SK-N-SH (cell line): ENCODE data around the gene GTF2B. TPM values are rescaled to one million over a fixed set of nuclear protein-coding genes. Genes with fewer than 3 reads are reported as not detected.
A peak's percentile ranks its signal among the peaks of the same experiment; 100 is the strongest.
"Not testable (repeated sequence)": the region's sequence is repeated elsewhere in the genome, so short reads cannot be mapped to it uniquely, and the experiment has no call there.

Source experiments
- CTCF ChIA-PET: fragments of 300-600, 350-600 bp; formaldehyde crosslinking; extraction: SDS; loops from one replicate; lab custom pipeline; 2021; lab: Yijun Ruan, JAX
- POLR2A ChIA-PET: fragments of 350-600 bp; sonication (Branson Sonifier 250); formaldehyde crosslinking; extraction: SDS; loops from one replicate; lab custom pipeline; 2020; ENCODE audit warnings: antibody characterized with exemption, inconsistent platforms; lab: Yijun Ruan, JAX
- DNase-seq: peaks from one replicate; pipeline ENCODE4 v3.0.0; 2012
- H2AFZ ChIP-seq: fragments of 200-600 bp; sonication (generic); 2 replicates; pipeline ENCODE4 v1.8.1; 2016; ENCODE audit warnings: antibody characterized with exemption, mild to moderate bottlenecking, low read depth
- H3F3A ChIP-seq: fragments of 200-600 bp; sonication (generic); replicated peaks from 2 replicates; pipeline ENCODE3; 2016; ENCODE audit warnings: antibody characterized with exemption, mild to moderate bottlenecking; ENCODE audit not compliant: insufficient read depth
- H3K27ac ChIP-seq, 2 experiments: fragments of 200-500 bp in 1 of 2; fragments of 200-600 bp in 1 of 2; sonication (Bioruptor generic) in 1 of 2; sonication (generic), shearing (Covaris generic) in 1 of 2; 2 replicates each; pipeline versions ENCODE4 v1.5.1 to v1.6.1; 2014 to 2016; ENCODE audit warnings: low read depth in 2 of 2, inconsistent platforms in 1 of 2, low read length in 1 of 2, mild to moderate bottlenecking in 1 of 2, mixed read lengths in 1 of 2
- H3K27me3 ChIP-seq: fragments of 200-600 bp; sonication (generic), shearing (Covaris generic); 2 replicates; pipeline ENCODE4 v1.6.1; 2016; ENCODE audit warnings: mixed run types; ENCODE audit not compliant: insufficient read depth
- H3K36me3 ChIP-seq, 2 experiments: fragments of 200-500 bp in 1 of 2; fragments of 200-600 bp in 1 of 2; sonication (Bioruptor generic) in 1 of 2; sonication (generic) in 1 of 2; replicated peaks in 1 of 2; 2 replicates each; pipeline versions ENCODE3 to v1.5.1; 2014 to 2016; ENCODE audit warnings: low read length in 1 of 2, mild to moderate bottlenecking in 1 of 2; ENCODE audit not compliant: insufficient read depth in 2 of 2, control insufficient read depth in 1 of 2
- H3K4me1 ChIP-seq, 2 experiments: fragments of 200-500 bp in 1 of 2; fragments of 200-600 bp in 1 of 2; sonication (Bioruptor generic) in 1 of 2; sonication (generic), shearing (Covaris generic) in 1 of 2; 2 replicates each; pipeline versions ENCODE4 v1.5.1 to v1.6.1; 2014 to 2016; ENCODE audit warnings: low read depth in 1 of 2, low read length in 1 of 2, mixed run types in 1 of 2; ENCODE audit not compliant: insufficient read depth in 2 of 2, control insufficient read depth in 1 of 2
- H3K4me2 ChIP-seq: fragments of 200-600 bp; sonication (generic), shearing (Covaris generic); 2 replicates; pipeline ENCODE4 v1.6.1; 2017; ENCODE audit warnings: mixed run types
- H3K4me3 ChIP-seq, 2 experiments: fragments of 200-500 bp in 1 of 2; fragments of 200-600 bp in 1 of 2; sonication (Bioruptor generic) in 1 of 2; sonication (generic), shearing (Covaris generic) in 1 of 2; 2 replicates each; pipeline versions ENCODE4 v1.5.1 to v1.8.1; 2014 to 2016; ENCODE audit warnings: low read depth in 2 of 2, inconsistent platforms in 1 of 2, low read length in 1 of 2, mild to moderate bottlenecking in 1 of 2, mixed read lengths in 1 of 2, moderate library complexity in 1 of 2
- H3K79me2 ChIP-seq: fragments of 200-600 bp; sonication (generic); 2 replicates; pipeline ENCODE4 v1.8.1; 2017; ENCODE audit warnings: mild to moderate bottlenecking; ENCODE audit not compliant: insufficient read depth
- H3K9ac ChIP-seq: fragments of 200-600 bp; sonication (generic); 2 replicates; pipeline ENCODE4 v1.6.1; 2017; ENCODE audit warnings: mixed run types
- H3K9me2 ChIP-seq: fragments of 200-600 bp; sonication (generic); 2 replicates; pipeline ENCODE4 v1.6.1; 2017; ENCODE audit warnings: mixed run types
- H3K9me3 ChIP-seq: fragments of 200-600 bp; sonication (generic); 2 replicates; pipeline ENCODE4 v1.6.1; 2017; ENCODE audit warnings: mixed run types, mild to moderate bottlenecking, moderate library complexity
- H4K20me1 ChIP-seq: fragments of 200-600 bp; sonication (generic); 2 replicates; pipeline ENCODE4 v1.6.1; 2017; ENCODE audit warnings: mild to moderate bottlenecking, mixed run types; ENCODE audit not compliant: insufficient read depth
- CTCF ChIP-seq: fragments of 200-600 bp; sonication (generic); IDR thresholded peaks from 2 replicates; pipeline ENCODE4 v1.6.1; 2017; ENCODE audit warnings: antibody characterized with exemption, mild to moderate bottlenecking, moderate library complexity
- EP300 ChIP-seq, 2 experiments: IDR thresholded peaks; 2 replicates each; pipeline versions ENCODE4 v1.4.0 to v1.6.1; 2012; ENCODE audit warnings: borderline replicate concordance in 1 of 2, low read depth in 1 of 2, low read length in 1 of 2
- FOXJ3 ChIP-seq: sonication (generic); formaldehyde crosslinking; IDR thresholded peaks from 2 replicates; pipeline ENCODE4 v1.5.1; 2020; ENCODE audit warnings: mild to moderate bottlenecking, missing genetic modification reagents
- GABPA ChIP-seq: IDR thresholded peaks from 2 replicates; pipeline ENCODE4 v1.4.0; 2012; ENCODE audit warnings: low read depth, mild to moderate bottlenecking
- IRF3 ChIP-seq: fragments of 150-350 bp; IDR thresholded peaks from 2 replicates; pipeline ENCODE4 v1.6.1; 2016; ENCODE audit warnings: mild to moderate bottlenecking, low read depth, low read length
- MEF2A ChIP-seq: IDR thresholded peaks from 2 replicates; pipeline ENCODE4 v1.4.0; 2012; ENCODE audit warnings: low read depth, borderline replicate concordance
- NFIC ChIP-seq: IDR thresholded peaks from 2 replicates; pipeline ENCODE4 v1.4.0; 2012; ENCODE audit warnings: borderline replicate concordance
- NRF1 ChIP-seq: IDR thresholded peaks from 2 replicates; pipeline ENCODE4 v1.6.1; 2012; ENCODE audit warnings: low read depth, mild to moderate bottlenecking, low read length
- POLR2AphosphoS5 ChIP-seq: IDR thresholded peaks from 2 replicates; pipeline ENCODE4 v1.6.1; 2012; ENCODE audit warnings: low read depth, low read length
- RAD21 ChIP-seq: IDR thresholded peaks from 2 replicates; pipeline ENCODE4 v1.6.1; 2012; ENCODE audit warnings: mild to moderate bottlenecking, low read length
- RCOR1 ChIP-seq: fragments of 150-350 bp; IDR thresholded peaks from 2 replicates; pipeline ENCODE4 v1.6.1; 2017; ENCODE audit warnings: antibody characterized with exemption, low read length
- SMC3 ChIP-seq: IDR thresholded peaks from 2 replicates; pipeline ENCODE4 v1.6.1; 2012; ENCODE audit warnings: low read depth, low read length, improper control_type of control experiment
- TAF1 ChIP-seq: IDR thresholded peaks from 2 replicates; pipeline ENCODE4 v1.6.1; 2012; ENCODE audit warnings: low read depth, mild to moderate bottlenecking, low read length, moderate library complexity, borderline replicate concordance
- TCF12 ChIP-seq: IDR thresholded peaks from 2 replicates; pipeline ENCODE4 v1.4.0; 2012
- TEAD4 ChIP-seq: IDR thresholded peaks from 2 replicates; pipeline ENCODE4 v1.4.0; 2012; ENCODE audit warnings: mild to moderate bottlenecking, borderline replicate concordance; ENCODE audit not compliant: insufficient read depth
- USF2 ChIP-seq: fragments of 150-350 bp; IDR thresholded peaks from 2 replicates; pipeline ENCODE4 v1.6.1; 2017; ENCODE audit warnings: antibody characterized with exemption, low read length, low read depth, borderline replicate concordance
- WGBS: methylation state at CpG from one replicate; pipeline ENCODE4 v1.1.6; 2017; ENCODE audit warnings: low lambda C conversion rate; 5-methylcytosine and 5-hydroxymethylcytosine counted together
- polyA plus RNA-seq, 3 experiments: library from polyadenylated mRNA; depleted of rRNA; stranded (reverse); fragments of >200 nt; gene quantifications; 2 replicates each; pipeline ENCODE4 v1.2.3, GENCODE V29; 2012
- TF ChIP-seq, protein P1 (sequence below): IDR thresholded peaks from 2 replicates; pipeline ENCODE4 v1.4.0; 2012; ENCODE audit warnings: low read depth
- TF ChIP-seq, protein P2 (sequence below): IDR thresholded peaks from 2 replicates; pipeline ENCODE4 v1.4.0; 2012; ENCODE audit warnings: low read depth, borderline replicate concordance

GTF2B gene
- polyA plus RNA-seq, 1 of the 3 experiments (the other 2 are of a cell fraction) = 26.0 TPM

DNA sequence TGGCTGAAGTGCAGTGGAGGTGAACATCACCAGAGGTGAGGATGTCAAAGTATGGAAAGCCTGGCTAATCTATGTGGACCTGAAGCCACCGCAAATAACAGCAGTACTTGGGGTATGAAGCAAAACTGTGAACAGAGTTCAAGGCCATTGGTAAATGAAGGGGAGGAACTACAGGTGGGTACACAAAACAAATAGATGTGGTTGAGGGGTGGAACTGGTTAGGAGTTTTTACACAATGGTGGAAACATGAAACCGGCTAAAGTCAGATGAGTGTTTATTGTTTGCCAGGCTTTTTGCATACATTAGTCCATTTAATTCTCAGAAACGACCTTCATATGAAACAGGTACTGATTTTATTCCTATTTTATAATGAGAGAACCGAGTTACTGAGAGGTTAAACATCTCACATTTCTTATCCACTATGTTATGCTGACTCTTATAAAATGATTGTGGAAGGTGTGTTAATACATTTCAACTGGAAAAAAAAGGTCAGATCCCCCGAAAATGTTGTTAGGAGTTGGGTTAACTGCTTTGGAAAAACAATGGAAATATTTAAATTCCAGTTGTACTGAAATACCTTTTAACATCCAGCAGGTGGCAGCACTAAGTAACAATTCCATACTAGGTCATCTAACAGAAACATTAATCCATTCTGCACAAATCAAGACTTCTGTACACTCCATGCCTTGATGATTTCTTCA is 44.3 kb upstream of the GTF2B start:
- WGBS = 49% methylated on average over 5 of the region's 5 CpGs
- DNase-seq = peak; percentile 46
- no peak overlapping the region for H3K4me3 ChIP-seq
- H3K9me2 ChIP-seq = no peaks in the 10 kb centered on the region
- no peaks in the 10 kb centered on the region for H3K27me3 ChIP-seq
- no peak overlapping the region for H3K9ac ChIP-seq
- H3K4me2 ChIP-seq = no peak overlapping the region
- H3K4me1 ChIP-seq = no peaks in the 10 kb centered on the region
- no peaks in the 10 kb centered on the region for H3K79me2 ChIP-seq
- no peak for TF ChIP-seq MEF2A
- TF ChIP-seq CTCF = peak; percentile 78
- peak; percentile 57 for TF ChIP-seq RAD21
- no peak for TF ChIP-seq TEAD4
- peak; percentile 30; the same call in 1 of the 2 replicates for TF ChIP-seq SMC3
- TF ChIP-seq POLR2AphosphoS5 = no peak
- no peaks in the 10 kb centered on the region for H3K9me3 ChIP-seq
- ChIA-PET POLR2A (no interaction called here), CTCF (interaction anchor here (0.6 to 1.6 kb wide), 4 partner anchors 12 to 923 kb away, joined by 3 to 5 read pairs (median 4); no protein-coding TSS in a partner anchor)
- H3K27ac ChIP-seq = no peak overlapping the region
- H3F3A ChIP-seq = peaks cover 10% of the 10 kb centered on the region
- H2AFZ ChIP-seq = no peak overlapping the region
- H4K20me1 ChIP-seq = no peaks in the 10 kb centered on the region
- peaks cover 39 to 62% of the 10 kb centered on the region in 2 experiments for H3K36me3 ChIP-seq

DNA sequence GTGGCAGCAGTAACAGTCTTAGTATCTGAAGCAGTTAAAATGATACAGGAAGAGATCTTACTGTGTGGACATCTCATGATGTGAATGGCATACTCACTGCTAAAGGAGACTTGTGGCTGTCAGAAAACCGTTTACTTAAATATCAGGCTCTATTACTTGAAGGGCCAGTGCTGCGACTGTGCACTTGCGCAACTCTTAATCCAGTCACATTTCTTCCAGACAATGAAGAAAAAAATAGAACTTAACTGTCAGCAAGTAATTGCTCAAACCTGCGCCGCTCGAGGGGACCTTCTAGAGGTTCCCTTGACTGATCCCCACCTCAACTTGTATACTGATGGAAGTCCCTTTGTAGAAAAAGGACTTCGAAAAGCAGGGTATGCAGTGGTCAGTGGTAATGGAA is 38.8 kb upstream of the GTF2B start:
- H3K9me2 ChIP-seq, H3K27ac ChIP-seq, H3K9ac ChIP-seq, H2AFZ ChIP-seq, H3K79me2 ChIP-seq, H3K27me3 ChIP-seq, H3K4me3 ChIP-seq, H3K4me2 ChIP-seq, CTCF ChIA-PET, H3K9me3 ChIP-seq, POLR2A ChIA-PET, H4K20me1 ChIP-seq, H3K4me1 ChIP-seq, DNase-seq, H3F3A ChIP-seq: not testable (repeated sequence)
- 90% methylated on average over 7 of the region's 7 CpGs for WGBS
- H3K36me3 ChIP-seq = peaks cover 20 to 31% of the 10 kb centered on the region in 2 experiments

GRCh38 chr1:88923224-88923623 is 31.9 kb upstream of the GTF2B start:
- H3K9ac ChIP-seq = no peak overlapping the region
- no peak overlapping the region for H2AFZ ChIP-seq
- H3K4me2 ChIP-seq = no peak overlapping the region
- CTCF ChIA-PET = no interaction called here
- POLR2A ChIA-PET = no interaction called here
- H3K9me3 ChIP-seq = 0 out of 2 replicates have a peak, but pooled peaks cover under 1% of the 10 kb centered on the region
- H3K79me2 ChIP-seq = no peaks in the 10 kb centered on the region
- no peak for DNase-seq
- no peaks in the 10 kb centered on the region for H3F3A ChIP-seq
- no peak overlapping the region for H3K4me3 ChIP-seq
- no peaks in the 10 kb centered on the region for H3K4me1 ChIP-seq
- no peaks in the 10 kb centered on the region for H3K9me2 ChIP-seq
- H3K36me3 ChIP-seq = peaks cover 5 to 16% of the 10 kb centered on the region in 2 experiments
- no peaks in the 10 kb centered on the region for H3K27me3 ChIP-seq
- H4K20me1 ChIP-seq = no peaks in the 10 kb centered on the region
- 89% methylated on average over 2 of the region's 2 CpGs for WGBS
- H3K27ac ChIP-seq = no peak overlapping the region
- TF ChIP-seq FOXJ3 (CRISPR knock-in tag) (no peak), TAF1 (no peak), IRF3 (no peak), NFIC (no peak), NRF1 (no peak), USF2 (no peak), EP300 (IDR thresholded peaks at IDR 0.05; ENCODE audit: borderline replicate concordance in 1 of 2, low read depth in 1 of 2, low read length in 1 of 2) (no peak), GABPA (no peak), RCOR1 (no peak), TCF12 (no peak)
- TF ChIP-seq, protein P1, sequence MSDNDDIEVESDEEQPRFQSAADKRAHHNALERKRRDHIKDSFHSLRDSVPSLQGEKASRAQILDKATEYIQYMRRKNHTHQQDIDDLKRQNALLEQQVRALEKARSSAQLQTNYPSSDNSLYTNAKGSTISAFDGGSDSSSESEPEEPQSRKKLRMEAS = no peak
- TF ChIP-seq, protein P2, sequence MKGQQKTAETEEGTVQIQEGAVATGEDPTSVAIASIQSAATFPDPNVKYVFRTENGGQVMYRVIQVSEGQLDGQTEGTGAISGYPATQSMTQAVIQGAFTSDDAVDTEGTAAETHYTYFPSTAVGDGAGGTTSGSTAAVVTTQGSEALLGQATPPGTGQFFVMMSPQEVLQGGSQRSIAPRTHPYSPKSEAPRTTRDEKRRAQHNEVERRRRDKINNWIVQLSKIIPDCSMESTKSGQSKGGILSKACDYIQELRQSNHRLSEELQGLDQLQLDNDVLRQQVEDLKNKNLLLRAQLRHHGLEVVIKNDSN = no peak
